ENCODE measurements around the gene IDI2. TPM values are rescaled to one million over a fixed set of nuclear protein-coding genes. Genes with fewer than 3 reads are reported as not detected.

Gene IDI2
- total RNA-seq, 1 donor from 2014 or later: not detected

DNA sequence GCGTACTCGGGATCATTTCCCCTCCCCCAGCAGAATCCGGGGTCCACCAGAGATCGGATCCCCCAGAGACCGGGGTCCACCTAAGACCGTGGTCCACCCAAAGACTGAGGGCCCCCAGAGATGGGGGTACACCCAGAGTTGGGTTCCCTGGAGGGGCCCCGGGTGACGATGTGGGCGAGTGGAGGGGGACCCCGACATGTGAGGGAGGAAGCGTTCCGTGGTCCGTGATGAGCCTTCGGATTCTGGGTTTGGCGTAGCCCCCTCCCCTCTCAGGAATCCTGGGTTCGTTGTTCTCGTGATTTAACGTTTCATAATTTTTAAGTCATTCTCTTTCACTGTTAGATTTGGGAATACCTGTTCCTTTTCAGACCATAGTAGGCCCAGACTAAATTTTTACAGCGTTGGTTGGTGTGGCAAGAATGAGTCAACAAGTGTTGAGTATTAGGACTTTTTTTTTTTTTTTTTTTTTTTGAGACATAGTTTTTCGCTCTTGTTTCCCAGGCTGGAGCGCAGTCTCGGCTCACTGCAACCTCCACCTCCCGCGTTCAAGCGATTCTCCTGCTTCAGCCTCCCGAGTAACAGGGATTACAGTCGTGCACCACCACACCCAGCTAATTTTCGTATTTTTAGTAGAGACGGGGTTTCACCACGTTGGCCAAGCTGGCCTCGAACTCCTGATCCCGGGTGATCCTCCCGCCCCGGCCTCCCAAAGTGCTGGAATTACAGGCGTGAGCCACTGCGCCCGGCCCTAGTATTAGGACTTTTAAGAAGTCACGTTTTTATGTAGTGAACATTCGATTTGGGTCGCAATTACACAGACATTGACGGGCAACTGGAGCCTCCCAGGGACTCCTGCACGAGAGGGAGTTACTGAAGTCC lies 36.8 kb downstream of the IDI2 start:
- peak; percentile 52 for DNase-seq
- peaks cover 24% of the 10 kb centered on the region for H3K4me1 ChIP-seq
- intact Hi-C loops (cut with DNase I): no loop called here
- TF ChIP-seq, protein P1, sequence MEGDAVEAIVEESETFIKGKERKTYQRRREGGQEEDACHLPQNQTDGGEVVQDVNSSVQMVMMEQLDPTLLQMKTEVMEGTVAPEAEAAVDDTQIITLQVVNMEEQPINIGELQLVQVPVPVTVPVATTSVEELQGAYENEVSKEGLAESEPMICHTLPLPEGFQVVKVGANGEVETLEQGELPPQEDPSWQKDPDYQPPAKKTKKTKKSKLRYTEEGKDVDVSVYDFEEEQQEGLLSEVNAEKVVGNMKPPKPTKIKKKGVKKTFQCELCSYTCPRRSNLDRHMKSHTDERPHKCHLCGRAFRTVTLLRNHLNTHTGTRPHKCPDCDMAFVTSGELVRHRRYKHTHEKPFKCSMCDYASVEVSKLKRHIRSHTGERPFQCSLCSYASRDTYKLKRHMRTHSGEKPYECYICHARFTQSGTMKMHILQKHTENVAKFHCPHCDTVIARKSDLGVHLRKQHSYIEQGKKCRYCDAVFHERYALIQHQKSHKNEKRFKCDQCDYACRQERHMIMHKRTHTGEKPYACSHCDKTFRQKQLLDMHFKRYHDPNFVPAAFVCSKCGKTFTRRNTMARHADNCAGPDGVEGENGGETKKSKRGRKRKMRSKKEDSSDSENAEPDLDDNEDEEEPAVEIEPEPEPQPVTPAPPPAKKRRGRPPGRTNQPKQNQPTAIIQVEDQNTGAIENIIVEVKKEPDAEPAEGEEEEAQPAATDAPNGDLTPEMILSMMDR (IDR thresholded peaks at IDR 0.05): no peak
- no peaks in the 10 kb centered on the region for H3K9me3 ChIP-seq
- H3K36me3 ChIP-seq: peaks cover 16% of the 10 kb centered on the region
- H3K4me3 ChIP-seq: peak overlapping the region; percentile 98
- peak overlapping the region; percentile 94 for H3K27ac ChIP-seq
- no peak for ATAC-seq
- H3K27me3 ChIP-seq: no peaks in the 10 kb centered on the region

GRCh38 chr10:987870-988666 lies 37.6 kb downstream of the IDI2 start, which contains the start of gene GTPBP4:
Gene GTPBP4, plus strand, starts transcription at chr10:988434. Its CDS starts 46 bp downstream, at chr10:988480.
- H3K4me3 ChIP-seq: peak within 1 kb of the TSS; percentile 98
- TF ChIP-seq, protein P1 (IDR thresholded peaks at IDR 0.05): peak; percentile 10
- no peaks in the 10 kb centered on the region for H3K27me3 ChIP-seq
- DNase-seq: peak; percentile 99
- H3K36me3 ChIP-seq: peaks cover 8% of the 10 kb centered on the region
- H3K4me1 ChIP-seq: peaks cover 29% of the 10 kb centered on the region
- H3K27ac ChIP-seq: peak within 1 kb of the TSS; percentile 94
- H3K9me3 ChIP-seq: no peaks in the 10 kb centered on the region
- peak; percentile 97 for ATAC-seq
- intact Hi-C loops (cut with DNase I): no loop called here

GRCh38 chr10:987620-987869 lies 38.1 kb downstream of the IDI2 start:
- Histone ChIP-seq H3K4me3 (peak overlapping the region; percentile 98), H3K9me3 (no peaks in the 10 kb centered on the region), H3K36me3 (peaks cover 3% of the 10 kb centered on the region), H3K4me1 (peaks cover 29% of the 10 kb centered on the region), H3K27ac (peak overlapping the region; percentile 94), H3K27me3 (no peaks in the 10 kb centered on the region)
- intact Hi-C loops (cut with DNase I): no loop called here
- TF ChIP-seq, protein P1 (IDR thresholded peaks at IDR 0.05): no peak
- no peak for DNase-seq
- no peak for ATAC-seq

DNA sequence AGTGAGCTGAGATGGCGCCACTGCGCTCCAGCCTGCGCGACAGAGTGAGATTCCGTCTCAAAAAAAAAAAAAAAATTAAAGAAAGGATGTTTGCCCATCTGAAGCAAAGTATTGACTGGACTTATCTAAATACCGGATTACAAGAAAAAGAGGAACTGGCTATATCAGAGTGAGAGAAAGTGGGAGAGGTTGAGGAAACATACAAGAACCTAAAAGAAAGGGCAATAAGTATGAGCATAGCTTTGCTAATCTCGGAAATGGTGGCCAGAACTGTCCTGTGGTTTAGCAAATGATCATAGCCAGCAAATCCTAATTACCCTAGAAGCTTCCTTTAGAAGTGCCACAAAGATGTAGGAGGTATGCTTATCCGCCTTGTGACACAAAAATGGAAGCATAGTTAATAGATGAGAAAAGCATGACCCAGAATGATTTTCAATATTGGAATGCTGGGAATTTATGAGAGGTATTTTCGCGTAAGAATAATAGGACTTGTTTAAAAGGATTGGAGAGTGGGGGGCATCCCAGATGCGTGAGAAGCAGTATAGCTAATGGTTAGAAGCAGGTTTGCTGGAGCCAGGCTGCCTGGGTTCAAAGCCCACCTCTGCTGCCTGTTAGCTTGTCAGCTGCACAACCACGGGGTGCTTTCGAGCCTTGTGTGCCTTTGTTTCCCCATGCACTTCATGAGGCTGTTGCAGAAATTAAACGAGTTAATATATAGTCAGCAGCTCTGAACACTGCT lies 38.6 kb downstream of the IDI2 start:
- Histone ChIP-seq H3K27me3 (no peaks in the 10 kb centered on the region), H3K27ac (peak overlapping the region; percentile 94), H3K4me1 (peaks cover 29% of the 10 kb centered on the region), H3K36me3 (no peaks in the 10 kb centered on the region), H3K9me3 (no peaks in the 10 kb centered on the region), H3K4me3 (peak overlapping the region; percentile 98)
- ATAC-seq (no peak), DNase-seq (peak; percentile 36)
- TF ChIP-seq, protein P1 (IDR thresholded peaks at IDR 0.05): no peak
- intact Hi-C loops (cut with DNase I): no loop called here

DNA sequence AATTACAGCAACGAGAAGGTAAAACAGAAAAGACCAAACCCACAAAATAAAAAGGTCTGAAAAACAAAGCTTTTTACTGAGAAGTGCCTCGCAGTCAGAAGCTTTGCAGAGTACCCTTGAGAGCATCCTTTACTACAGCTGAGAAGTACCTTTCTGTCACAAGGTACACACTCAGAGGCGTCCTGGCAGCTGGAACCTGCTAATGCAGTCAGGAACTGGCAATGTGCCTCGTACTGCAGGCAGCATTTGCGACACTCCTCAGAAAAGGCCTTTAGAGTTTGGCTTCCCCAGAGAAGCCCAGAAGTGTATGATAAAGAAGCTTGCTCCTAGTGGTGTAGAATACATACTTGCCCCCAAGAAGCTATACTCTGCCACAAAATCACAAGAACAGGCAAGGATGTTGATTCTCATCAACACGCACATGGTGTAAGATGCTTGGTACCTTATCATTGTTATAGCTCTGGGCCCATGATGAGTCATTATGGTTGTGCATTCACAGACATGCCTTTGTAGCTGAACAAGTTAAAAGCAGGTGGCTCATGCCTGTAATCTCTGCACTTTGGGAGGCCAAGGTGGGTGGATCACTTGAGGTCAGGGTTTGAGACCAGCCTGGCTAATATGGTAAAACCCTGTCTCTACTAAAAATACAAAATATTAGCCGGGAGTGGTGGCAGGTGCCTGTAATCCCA lies 39.4 kb downstream of the IDI2 start:
- no peaks in the 10 kb centered on the region for H3K9me3 ChIP-seq
- no peaks in the 10 kb centered on the region for H3K36me3 ChIP-seq
- H3K27me3 ChIP-seq: no peaks in the 10 kb centered on the region
- ATAC-seq (peak; percentile 60), DNase-seq (peak; percentile 84)
- H3K27ac ChIP-seq: peak overlapping the region; percentile 94
- H3K4me3 ChIP-seq: no peak overlapping the region
- H3K4me1 ChIP-seq: peaks cover 29% of the 10 kb centered on the region
- TF ChIP-seq, protein P1 (IDR thresholded peaks at IDR 0.05): no peak
- intact Hi-C loops (cut with DNase I): no loop called here

All from upper lobe of right lung (tissue), 1 donor.